Heart left ventricle (tissue), 16 donors: ENCODE results near the gene USP25. TPM values are rescaled to one million over a fixed set of nuclear protein-coding genes. Genes with fewer than 3 reads are reported as not detected.

Experiments
- ATAC-seq, 4 donors: fragments of 200-7000 bp; cut with Tn5 transposase; one replicate each; pipeline ENCODE4 v1.9.1; 2020 to 2022; ENCODE audit warnings: moderate library complexity in 4 of 4, mild to moderate bottlenecking in 3 of 4, moderate number of reproducible peaks in 1 of 4
- DNase-seq, 5 donors: peaks; one replicate each; pipeline ENCODE4 v3.0.0-alpha.2; 2020
- H3K27ac ChIP-seq, 12 donors: fragments of 200-600 bp; sonication (generic) in 4 of 12; one replicate each; pipeline versions ENCODE4 v1.5.0 to v1.8.0; 2016 to 2022; ENCODE audit warnings: mild to moderate bottlenecking in 2 of 12
- H3K27me3 ChIP-seq, 9 donors: fragments of 200-600 bp; sonication (generic) in 2 of 9; one replicate each; pipeline versions ENCODE4 v1.5.1 to v1.8.0; 2016 to 2022; ENCODE audit warnings: mild to moderate bottlenecking in 3 of 9
- H3K36me3 ChIP-seq, 9 donors: fragments of 200-600 bp; sonication (generic) in 2 of 9; one replicate each; pipeline versions ENCODE4 v1.5.0 to v1.8.0; 2018 to 2022; ENCODE audit warnings: mild to moderate bottlenecking in 2 of 9
- H3K4me1 ChIP-seq, 12 donors: fragments of 200-600 bp; sonication (generic) in 4 of 12; one replicate each; pipeline versions ENCODE4 v1.5.0 to v1.8.0; 2016 to 2022; ENCODE audit warnings: mild to moderate bottlenecking in 3 of 12
- H3K4me3 ChIP-seq, 12 donors: fragments of 200-600 bp; sonication (generic) in 4 of 12; one replicate each; pipeline versions ENCODE4 v1.5.0 to v1.8.0; 2017 to 2022; ENCODE audit warnings: mild to moderate bottlenecking in 9 of 12, moderate library complexity in 4 of 12
- H3K9me3 ChIP-seq, 12 donors: fragments of 200-600 bp; sonication (generic) in 4 of 12; one replicate each; pipeline versions ENCODE4 v1.5.0 to v1.8.0; 2016 to 2022; ENCODE audit warnings: mild to moderate bottlenecking in 1 of 12
- POLR2A ChIP-seq, 2 donors: fragments of 450-650 bp; IDR thresholded peaks; one replicate each; pipeline ENCODE4 v1.6.1; 2017; ENCODE audit warnings: antibody characterized with exemption in 2 of 2, mild to moderate bottlenecking in 2 of 2, moderate library complexity in 2 of 2
- WGBS, 4 donors: extraction: QIAGEN DNeasy Blood & Tissue Kit in 2 of 4; methylation state at CpG; one replicate each; pipeline versions ENCODE4 v1.1.5 to v1.1.7; 2013 to 2018; 5-methylcytosine and 5-hydroxymethylcytosine counted together
- intact Hi-C, 10 donors: fragments of 100-400 bp; cut with DNase I; formaldehyde crosslinking; loops; one replicate each; pipeline versions ENCODE4 v1.11.1 to v1.14.2; 2022
- polyA plus RNA-seq, 2 donors: library from polyadenylated mRNA; stranded (reverse); fragments of 200-250 nt; gene quantifications; one replicate each; pipeline ENCODE4 v1.2.3, GENCODE V29; 2013
- total RNA-seq, 9 donors: library from RNA; depleted of rRNA in 2 of 9; stranded (reverse); fragments of >200 nt in 2 of 9; fragmentation: NEBNext Ultra II Directional in 3 of 9; extraction: Animal tissue kit (Norgen Biotek cat#: 25700) in 3 of 9; gene quantifications; one replicate each; pipeline versions ENCODE4 v1.1.0 to v1.2.4, GENCODE V29; 2016 to 2023
- TF ChIP-seq, protein P1 (sequence below), 12 donors: fragments of 200-600 bp; sonication (generic) in 4 of 12; IDR thresholded peaks; one replicate each; pipeline versions ENCODE4 v1.5.0 to v1.8.0; 2018 to 2022; ENCODE audit warnings: antibody characterized with exemption in 12 of 12, mild to moderate bottlenecking in 5 of 12
- donor health status: ischemic (EF 13 %, LVEDD 7.1; RV severe dilation, severe dysfunction).
- donor health status: healthy with polysubstance abuse.
- donor health status: DM: no; HTN: yes; CAD: no.
- donor health status: DM: no; HTN: no; CAD: no.
- donor health status: ischemic (EF 25% LVEDD 6.9; RV normal size, moderate dysfunction).
- donor health status: ischemic (EF 25% LVEDD 5.7; RV mildly dilated, moderate dysfunction).
- donor health status: healthy.
- donor health status: DM: yes; HTN: yes; CAD: no.
- donor health status: ischemic (EF 35%, LVEDD 5.7; RV mildly dilated, moderate dysfunction).
- donor health status: nonischemic (EF 11% LVEDD 7.7; RV severe dilation, severe dysfunction).
- donor health status: DM: yes; HTN: yes; CAD: no.
- donor health status: PGD.
- donor health status: ischemic (EF 29% LVEDD 5.4; RV normal size, mild dysfunction).
- donor health status: nonischemic (EF 23%, LVEDD 6.1; RV moderate dilation, normal function).

Gene USP25
- total and polyA plus RNA-seq, 11 donors, result 20.4 to 55.3 (median 44.6) TPM

GRCh38 chr21:15686506-15686905 lies 43.3 kb upstream of the USP25 start:
- DNase-seq, result no peak
- Histone ChIP-seq H3K27ac (peak overlapping the region in 1 of 12 donors; percentile 75), H3K36me3 (no peaks in the 10 kb centered on the region), H3K4me1 (peaks cover 0 to 64% (median 0%) of the 10 kb centered on the region in 12 donors), H3K27me3 (no peaks in the 10 kb centered on the region), H3K9me3 (no peaks in the 10 kb centered on the region), H3K4me3 (no peak overlapping the region)
- intact Hi-C loops, result no loop called here
- peak in 1 of 4 donors; percentile 38 for ATAC-seq
- WGBS, 4 donors, result 64 to 73% (median 69%) methylated on average over 1 of the region's 1 CpG
- no peak for TF ChIP-seq POLR2A (IDR thresholded peaks at IDR 0.05)
- TF ChIP-seq, protein P1, sequence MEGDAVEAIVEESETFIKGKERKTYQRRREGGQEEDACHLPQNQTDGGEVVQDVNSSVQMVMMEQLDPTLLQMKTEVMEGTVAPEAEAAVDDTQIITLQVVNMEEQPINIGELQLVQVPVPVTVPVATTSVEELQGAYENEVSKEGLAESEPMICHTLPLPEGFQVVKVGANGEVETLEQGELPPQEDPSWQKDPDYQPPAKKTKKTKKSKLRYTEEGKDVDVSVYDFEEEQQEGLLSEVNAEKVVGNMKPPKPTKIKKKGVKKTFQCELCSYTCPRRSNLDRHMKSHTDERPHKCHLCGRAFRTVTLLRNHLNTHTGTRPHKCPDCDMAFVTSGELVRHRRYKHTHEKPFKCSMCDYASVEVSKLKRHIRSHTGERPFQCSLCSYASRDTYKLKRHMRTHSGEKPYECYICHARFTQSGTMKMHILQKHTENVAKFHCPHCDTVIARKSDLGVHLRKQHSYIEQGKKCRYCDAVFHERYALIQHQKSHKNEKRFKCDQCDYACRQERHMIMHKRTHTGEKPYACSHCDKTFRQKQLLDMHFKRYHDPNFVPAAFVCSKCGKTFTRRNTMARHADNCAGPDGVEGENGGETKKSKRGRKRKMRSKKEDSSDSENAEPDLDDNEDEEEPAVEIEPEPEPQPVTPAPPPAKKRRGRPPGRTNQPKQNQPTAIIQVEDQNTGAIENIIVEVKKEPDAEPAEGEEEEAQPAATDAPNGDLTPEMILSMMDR (IDR thresholded peaks at IDR 0.05), result no peak

DNA sequence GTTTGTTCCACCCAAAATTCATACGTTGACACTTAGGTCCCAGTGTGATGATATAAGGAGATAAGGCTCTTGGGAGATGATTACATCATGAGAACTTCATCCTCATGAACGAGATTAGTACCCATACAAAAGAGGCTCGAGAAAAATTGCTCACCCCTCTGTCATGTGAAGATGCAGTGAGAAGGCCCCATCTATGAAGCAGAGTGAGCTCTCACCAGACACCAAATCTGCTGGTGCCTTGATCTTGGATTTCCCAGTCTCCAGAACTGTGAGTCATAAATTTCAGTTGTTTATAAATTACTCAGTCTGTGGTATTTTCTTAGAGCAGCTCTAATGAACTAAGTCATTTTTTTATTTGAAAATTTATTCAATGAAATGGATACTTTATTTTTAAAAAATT lies 42.6 kb upstream of the USP25 start:
- intact Hi-C loops, result no loop called here
- H3K4me3 ChIP-seq, result no peak overlapping the region
- WGBS, 4 donors, result 48 to 65% (median 57%) methylated on average over 3 of the region's 3 CpGs
- H3K9me3 ChIP-seq, result no peaks in the 10 kb centered on the region
- peak overlapping the region in 1 of 12 donors; percentile 75 for H3K27ac ChIP-seq
- TF ChIP-seq POLR2A (IDR thresholded peaks at IDR 0.05), result no peak
- TF ChIP-seq, protein P1 (IDR thresholded peaks at IDR 0.05), result no peak
- ATAC-seq (no peak), DNase-seq (no peak)
- peaks cover 0 to 57% (median 0%) of the 10 kb centered on the region in 12 donors for H3K4me1 ChIP-seq
- no peaks in the 10 kb centered on the region for H3K36me3 ChIP-seq
- H3K27me3 ChIP-seq, result no peaks in the 10 kb centered on the region

- no peaks in the 10 kb centered on the region for H3K27me3 ChIP-seq
- H3K4me1 ChIP-seq, result peaks cover 0 to 50% (median 0%) of the 10 kb centered on the region in 12 donors
- no peak for TF ChIP-seq POLR2A (IDR thresholded peaks at IDR 0.05)
- TF ChIP-seq, protein P1 (IDR thresholded peaks at IDR 0.05), result no peak
- H3K36me3 ChIP-seq, result no peaks in the 10 kb centered on the region
- H3K4me3 ChIP-seq, result no peak overlapping the region
- intact Hi-C loops, result no loop called here
- H3K9me3 ChIP-seq, result no peaks in the 10 kb centered on the region
- DNase-seq (no peak), ATAC-seq (no peak)
- H3K27ac ChIP-seq, result no peak overlapping the region
- WGBS, 4 donors, result 80 to 84% (median 82%) methylated on average over 3 of the region's 3 CpGs
These were observed 41.8 kb upstream of the USP25 start for GRCh38 chr21:15688016-15688415.

- Histone ChIP-seq H3K27me3 (no peaks in the 10 kb centered on the region), H3K9me3 (no peaks in the 10 kb centered on the region), H3K4me3 (no peak overlapping the region), H3K36me3 (no peaks in the 10 kb centered on the region), H3K4me1 (peaks cover 0 to 42% (median 0%) of the 10 kb centered on the region in 12 donors), H3K27ac (no peak overlapping the region)
- DNase-seq (no peak), ATAC-seq (no peak)
- TF ChIP-seq, protein P1 (IDR thresholded peaks at IDR 0.05), result no peak
- no peak for TF ChIP-seq POLR2A (IDR thresholded peaks at IDR 0.05)
- WGBS, 4 donors, result 68 to 95% (median 90%) methylated on average over 2 of the region's 2 CpGs
- intact Hi-C loops, result no loop called here
These were observed 41.0 kb upstream of the USP25 start for GRCh38 chr21:15688809-15689208.
